ENCODE data around the gene TNPO3.

DNA sequence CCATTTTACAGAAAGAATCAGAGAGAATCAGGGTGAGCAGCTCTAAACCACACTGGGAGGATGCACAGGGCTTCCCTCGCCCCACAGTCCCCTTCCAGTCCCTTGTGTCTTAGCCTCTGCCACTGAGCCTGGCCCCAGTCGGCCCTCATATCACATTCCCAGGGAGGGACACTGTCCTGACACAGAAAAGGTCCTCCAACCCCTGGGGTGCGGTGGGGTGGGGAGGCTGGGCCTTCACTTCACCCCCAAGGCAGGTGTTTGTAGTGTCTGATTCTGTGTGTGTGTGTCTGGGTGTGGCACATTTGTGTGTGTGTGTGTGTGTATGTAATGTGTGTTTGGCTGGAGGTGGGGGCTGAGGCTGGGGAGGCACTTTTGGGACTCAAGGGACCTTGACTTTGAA lies 142.6 kb downstream of the TNPO3 start:
- TF ChIP-seq, protein P1, sequence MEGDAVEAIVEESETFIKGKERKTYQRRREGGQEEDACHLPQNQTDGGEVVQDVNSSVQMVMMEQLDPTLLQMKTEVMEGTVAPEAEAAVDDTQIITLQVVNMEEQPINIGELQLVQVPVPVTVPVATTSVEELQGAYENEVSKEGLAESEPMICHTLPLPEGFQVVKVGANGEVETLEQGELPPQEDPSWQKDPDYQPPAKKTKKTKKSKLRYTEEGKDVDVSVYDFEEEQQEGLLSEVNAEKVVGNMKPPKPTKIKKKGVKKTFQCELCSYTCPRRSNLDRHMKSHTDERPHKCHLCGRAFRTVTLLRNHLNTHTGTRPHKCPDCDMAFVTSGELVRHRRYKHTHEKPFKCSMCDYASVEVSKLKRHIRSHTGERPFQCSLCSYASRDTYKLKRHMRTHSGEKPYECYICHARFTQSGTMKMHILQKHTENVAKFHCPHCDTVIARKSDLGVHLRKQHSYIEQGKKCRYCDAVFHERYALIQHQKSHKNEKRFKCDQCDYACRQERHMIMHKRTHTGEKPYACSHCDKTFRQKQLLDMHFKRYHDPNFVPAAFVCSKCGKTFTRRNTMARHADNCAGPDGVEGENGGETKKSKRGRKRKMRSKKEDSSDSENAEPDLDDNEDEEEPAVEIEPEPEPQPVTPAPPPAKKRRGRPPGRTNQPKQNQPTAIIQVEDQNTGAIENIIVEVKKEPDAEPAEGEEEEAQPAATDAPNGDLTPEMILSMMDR (IDR thresholded peaks at IDR 0.05), result no peak
- TF ChIP-seq POLR2A (IDR thresholded peaks at IDR 0.05), result no peak
- TF ChIP-seq POLR2AphosphoS5 (IDR thresholded peaks at IDR 0.05), result no peak

All from gastroesophageal sphincter (tissue), 3 donors.